GM19240 (cell line): Measurements from ENCODE around the gene EIF5B.
"Not testable (repeated sequence)": the region's sequence is repeated elsewhere in the genome, so short reads cannot be mapped to it uniquely, and the experiment has no call there.

Experiments
- DNase-seq: peaks from one replicate; pipeline ENCODE4 v3.0.0; 2011; ENCODE audit warnings: low spot score; ENCODE audit not compliant: insufficient read length

Gene EIF5B, protein sequence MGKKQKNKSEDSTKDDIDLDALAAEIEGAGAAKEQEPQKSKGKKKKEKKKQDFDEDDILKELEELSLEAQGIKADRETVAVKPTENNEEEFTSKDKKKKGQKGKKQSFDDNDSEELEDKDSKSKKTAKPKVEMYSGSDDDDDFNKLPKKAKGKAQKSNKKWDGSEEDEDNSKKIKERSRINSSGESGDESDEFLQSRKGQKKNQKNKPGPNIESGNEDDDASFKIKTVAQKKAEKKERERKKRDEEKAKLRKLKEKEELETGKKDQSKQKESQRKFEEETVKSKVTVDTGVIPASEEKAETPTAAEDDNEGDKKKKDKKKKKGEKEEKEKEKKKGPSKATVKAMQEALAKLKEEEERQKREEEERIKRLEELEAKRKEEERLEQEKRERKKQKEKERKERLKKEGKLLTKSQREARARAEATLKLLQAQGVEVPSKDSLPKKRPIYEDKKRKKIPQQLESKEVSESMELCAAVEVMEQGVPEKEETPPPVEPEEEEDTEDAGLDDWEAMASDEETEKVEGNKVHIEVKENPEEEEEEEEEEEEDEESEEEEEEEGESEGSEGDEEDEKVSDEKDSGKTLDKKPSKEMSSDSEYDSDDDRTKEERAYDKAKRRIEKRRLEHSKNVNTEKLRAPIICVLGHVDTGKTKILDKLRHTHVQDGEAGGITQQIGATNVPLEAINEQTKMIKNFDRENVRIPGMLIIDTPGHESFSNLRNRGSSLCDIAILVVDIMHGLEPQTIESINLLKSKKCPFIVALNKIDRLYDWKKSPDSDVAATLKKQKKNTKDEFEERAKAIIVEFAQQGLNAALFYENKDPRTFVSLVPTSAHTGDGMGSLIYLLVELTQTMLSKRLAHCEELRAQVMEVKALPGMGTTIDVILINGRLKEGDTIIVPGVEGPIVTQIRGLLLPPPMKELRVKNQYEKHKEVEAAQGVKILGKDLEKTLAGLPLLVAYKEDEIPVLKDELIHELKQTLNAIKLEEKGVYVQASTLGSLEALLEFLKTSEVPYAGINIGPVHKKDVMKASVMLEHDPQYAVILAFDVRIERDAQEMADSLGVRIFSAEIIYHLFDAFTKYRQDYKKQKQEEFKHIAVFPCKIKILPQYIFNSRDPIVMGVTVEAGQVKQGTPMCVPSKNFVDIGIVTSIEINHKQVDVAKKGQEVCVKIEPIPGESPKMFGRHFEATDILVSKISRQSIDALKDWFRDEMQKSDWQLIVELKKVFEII

DNA sequence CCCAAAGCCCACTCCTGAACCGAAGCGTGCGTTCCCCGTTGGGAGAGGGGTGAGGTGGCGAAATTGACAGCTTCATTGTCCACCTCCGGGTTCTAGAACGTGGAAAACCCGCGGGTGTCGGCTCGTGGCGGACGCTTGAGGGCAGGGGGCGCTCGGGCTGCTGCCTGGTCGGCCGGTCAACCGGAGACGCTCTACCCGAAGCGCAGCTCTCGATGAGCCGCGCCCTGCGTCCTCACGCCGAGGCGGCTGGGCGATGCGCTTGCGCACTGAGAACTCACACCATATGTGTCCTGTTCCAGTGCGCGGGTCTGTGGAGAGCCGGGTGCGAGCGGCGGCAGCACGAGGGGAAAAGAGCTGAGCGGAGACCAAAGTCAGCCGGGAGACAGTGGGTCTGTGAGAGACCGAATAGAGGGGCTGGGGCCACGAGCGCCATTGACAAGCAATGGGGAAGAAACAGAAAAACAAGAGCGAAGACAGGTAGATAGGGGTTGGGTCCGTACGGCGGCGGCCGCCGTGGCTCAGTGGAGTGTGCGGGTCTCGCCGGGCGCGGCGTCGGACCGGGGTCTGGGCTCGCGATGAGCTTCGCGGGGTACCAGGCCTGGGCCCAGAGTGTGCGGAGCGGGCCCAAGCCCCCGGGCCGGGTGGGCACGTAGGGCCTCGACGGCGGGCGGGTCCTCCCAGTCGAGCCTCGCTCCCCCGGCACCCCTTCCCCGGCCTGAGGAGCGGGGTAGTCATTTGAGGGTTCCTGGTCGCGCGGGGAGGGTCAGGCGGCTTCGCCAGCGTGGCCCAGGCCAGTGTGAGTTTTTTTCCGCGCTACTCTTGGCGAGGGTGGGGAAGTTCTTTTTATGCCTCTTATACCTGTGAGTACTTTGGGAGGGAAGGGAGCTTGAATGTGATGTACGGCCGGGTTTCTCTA is at the start of gene EIF5B:
TSS of gene EIF5B (plus strand) at position 277 of the 916 bp plus-strand sequence. CDS start at position 443, 166 bp downstream.
- DNase-seq, result peak; percentile 39

DNA sequence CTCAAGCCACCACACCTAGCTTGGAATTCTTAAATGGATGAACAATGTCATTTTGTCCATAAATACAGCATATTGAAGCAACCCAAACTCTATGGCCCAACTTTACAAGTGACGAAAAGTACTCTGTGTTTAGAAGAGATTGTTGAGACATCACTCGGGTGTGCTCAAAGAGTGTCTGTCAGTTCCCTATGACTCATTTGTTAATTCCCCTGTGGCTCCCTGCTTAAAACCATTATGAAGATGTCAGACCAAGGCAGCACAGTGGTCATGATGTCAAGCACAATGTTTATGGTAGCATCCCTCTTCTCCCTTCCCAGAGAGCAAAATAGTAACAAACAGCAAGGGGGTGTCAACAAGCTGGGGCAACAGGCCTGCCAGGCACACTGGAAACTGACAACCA is 39.2 kb upstream of the EIF5B start:
- DNase-seq, result no peak

DNA sequence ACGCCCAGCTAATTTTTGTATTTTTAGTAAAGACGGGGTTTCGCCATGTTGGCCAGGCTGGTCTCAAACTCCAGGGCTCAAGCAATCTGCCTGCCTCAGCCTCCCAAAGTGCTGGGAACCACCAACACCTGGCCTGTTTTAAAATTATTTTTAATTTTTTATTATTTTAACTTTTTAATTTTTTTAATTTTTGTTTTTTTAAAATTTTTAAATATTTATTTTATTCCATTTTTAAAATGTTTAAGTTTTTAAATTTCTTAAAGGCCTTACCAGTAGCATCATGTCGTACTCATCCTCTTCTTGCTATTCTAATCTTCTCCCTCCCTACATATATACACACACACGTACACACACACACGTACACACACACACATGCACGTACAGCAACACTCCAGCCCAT is 37.6 kb upstream of the EIF5B start:
- no peak for DNase-seq

DNA sequence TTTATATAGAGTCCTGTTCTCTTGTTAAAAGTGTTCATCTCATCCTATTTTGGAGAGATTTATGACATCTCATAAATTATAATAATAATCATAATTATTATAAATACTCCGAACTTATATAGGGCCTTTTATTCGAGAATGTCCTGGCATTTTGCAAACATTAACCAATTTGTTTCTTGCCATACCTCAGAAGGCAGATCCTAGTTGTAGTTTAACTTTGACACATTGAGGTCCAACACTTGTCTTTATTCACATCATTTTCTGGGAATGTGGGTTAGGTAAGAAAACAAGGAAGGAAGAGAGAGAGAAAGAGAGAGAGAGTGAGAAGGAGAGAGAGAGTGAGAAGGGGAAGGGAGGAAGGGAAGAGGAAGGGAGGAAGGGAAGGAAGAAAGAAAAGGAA is 36.1 kb upstream of the EIF5B start, which contains the start of gene LYG1:
TSS of gene LYG1 (minus strand) at position 101 of the 400 bp plus-strand sequence. CDS start 5,527 bp downstream, outside the sequence.
- DNase-seq, result not testable (repeated sequence)

DNA sequence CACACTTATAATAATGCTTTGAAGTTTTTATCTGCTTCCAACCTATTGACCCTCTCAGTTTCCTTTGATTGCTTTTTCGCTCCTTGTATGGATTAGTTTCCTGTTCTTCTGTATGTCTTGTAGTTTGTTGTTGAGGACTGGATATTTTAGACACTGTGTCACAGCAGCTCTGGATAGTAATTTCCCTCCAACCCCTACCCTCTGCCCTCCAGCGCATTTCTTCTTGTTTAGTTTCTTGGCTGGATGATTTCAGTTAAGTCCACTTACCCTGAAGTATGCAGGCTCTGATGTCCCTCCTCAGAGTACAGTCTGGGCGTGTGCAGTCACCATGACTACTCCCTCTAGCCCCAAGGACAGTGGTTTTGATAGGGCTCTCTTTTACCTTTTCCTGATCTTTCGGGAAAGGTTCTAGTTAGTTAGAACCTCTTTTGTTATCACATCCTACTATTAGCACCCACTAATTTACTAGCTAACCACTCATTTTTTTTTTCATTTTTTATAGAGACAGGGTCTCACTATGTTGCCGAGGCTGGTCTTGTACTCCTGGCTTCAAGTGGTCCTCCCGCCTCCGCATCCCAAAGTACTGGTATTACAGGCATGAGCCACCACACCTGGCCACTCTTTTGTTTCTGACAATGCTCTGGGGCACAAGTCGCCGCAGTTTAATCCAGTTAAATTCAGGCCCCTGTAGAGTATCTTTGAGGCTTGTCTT is 19.9 kb upstream of the EIF5B start:
- DNase-seq, result no peak

DNA sequence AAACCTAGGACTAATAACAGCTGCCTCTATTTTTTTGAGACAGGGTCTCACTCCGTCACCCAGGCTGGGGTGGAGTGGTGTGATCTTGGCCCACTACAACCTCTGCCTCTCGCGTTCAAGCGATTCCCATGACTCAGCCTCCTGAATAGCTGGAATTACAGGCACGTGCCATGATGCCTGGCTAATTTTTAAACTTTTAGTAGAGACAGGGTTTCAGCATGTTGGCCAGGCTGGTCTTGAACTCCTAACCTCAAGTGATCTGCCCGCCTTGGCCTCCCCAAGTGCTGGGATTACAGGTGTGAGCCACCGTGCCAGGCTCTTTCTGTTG is 19.4 kb upstream of the EIF5B start:
- not testable (repeated sequence) for DNase-seq

DNA sequence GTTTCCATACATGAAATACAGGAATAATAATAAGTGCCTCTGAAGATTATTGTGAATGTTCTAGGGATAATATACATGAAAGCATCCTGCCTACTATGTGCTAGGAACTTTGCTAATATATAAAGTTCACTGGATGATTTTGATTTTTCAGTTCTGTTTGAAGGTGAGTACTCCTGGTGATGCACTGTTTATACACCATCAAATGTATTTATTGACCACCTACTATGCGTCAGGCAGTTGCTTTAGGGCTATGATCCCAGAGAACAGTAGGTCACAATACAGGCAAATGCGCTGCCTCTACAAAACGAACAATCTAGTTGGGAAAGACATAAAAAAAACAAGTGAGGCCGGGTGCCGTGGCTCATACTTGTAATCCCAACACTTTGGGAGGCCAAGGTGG is 11.8 kb upstream of the EIF5B start:
- DNase-seq, result no peak

DNA sequence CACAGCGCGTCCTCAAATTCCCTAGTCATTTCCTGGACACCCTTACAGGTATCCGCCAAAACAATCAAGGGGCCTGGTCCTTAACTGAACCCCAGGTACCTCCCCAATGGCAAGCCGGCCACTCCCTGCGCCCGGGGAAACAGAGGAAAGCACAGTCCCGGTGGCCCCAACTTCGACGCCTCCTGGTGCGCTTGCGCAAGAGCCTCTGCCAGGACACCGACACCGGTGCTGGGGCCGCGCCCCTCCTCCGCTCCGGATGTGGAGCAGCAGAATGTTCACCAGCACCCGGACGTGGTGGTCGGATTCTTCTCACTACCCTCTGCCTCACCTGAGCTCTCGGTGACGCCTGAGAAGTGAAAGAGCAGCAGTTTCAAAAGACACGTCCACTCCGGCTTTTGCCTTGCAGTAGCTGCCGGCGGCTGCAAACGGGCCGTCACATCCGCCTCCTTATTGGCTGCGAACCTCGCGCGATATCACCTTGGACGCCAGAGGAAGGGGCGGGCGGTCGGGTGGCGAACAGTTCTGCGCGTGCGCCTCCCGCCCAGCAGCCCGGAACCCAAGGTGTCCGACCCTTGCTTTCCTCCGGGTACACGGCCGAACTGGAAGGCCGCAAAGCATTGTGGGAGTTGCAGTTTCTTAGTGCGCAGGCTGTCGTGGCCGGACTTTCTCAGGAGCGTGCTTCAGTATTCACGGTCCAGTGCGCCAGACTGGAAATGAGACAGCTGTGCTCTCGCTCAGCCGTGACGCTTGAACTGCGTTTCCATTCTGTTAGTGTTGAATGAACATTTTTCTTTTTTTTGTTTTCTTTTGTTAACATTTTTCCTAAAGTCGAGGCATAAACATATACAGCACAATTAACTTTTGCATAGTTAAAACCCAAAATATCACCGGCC is 1.0 kb upstream of the EIF5B start, which contains the start of gene TXNDC9:
TSS of gene TXNDC9 (minus strand) at position 423 of the 893 bp plus-strand sequence. CDS start 3,123 bp downstream, outside the sequence.
- DNase-seq, result peak; percentile 79

DNA sequence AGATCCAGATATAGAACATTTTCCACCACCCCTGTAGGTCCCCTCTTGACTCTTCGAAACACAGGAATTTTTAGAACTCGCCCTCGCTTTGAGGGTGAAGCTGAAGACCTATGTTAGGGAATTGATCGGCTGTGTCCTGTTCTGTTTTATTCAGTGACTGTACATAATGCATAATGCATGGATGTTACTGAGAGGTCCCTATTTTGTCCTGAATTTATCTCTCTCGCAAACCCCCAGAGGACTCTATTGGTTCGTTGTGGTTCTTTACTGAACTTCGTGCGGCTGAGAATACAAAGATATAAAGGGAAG is 431 bp upstream of the EIF5B start:
- DNase-seq, result no peak

DNA sequence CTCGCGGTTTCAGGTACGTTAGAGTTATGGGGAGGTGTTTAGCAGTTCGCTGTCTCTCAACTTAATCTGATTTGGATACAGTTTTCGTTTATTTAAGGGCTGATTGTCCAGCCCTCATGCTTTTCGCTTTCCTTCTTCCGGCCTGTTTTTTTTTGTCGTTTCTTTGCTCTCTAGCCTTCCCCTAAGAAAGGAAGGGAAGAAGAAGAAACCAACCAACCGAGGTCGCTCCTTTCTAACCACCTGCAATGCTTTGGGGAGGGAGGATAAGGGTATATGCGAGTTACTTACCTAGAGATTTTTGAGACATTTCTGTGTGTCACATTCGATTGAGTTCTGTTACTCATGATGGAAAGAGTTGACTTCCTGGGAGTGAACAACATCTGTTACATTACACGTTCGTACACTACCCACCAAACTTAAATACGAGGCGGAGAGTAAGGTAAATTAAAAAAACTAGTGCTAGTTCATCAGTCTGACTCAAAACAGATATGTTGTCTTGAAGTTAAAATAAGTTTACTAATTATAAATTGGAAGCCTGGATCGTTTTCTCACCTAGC is 918 bp downstream of the EIF5B start:
- DNase-seq, result no peak

DNA sequence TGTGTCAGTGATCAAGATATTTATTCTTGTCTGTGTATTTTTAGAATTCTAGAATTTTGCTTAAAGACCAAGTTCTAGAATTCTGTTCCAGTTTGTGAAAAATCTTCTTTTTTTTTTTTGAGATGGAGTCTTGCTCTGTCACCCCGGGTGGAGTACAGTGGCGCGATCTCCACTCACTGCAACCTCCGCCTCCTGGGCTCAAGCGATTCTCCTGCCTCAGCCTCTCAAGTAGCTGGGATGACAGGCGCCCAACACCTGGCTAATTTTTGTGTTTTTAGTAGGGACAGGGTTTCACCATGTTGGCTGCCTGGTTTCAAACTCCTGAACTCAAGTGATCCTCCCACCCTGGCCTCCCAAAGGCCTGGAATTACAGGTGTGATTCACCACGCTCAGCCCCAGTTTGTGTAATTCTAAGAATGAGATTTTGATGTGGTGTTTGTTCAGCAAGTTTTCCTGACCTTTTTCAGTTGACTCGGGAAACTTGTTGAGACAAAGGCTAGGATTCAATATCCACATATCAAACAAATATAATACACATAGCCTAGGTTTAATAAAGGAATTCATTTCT is 3.6 kb downstream of the EIF5B start:
- no peak for DNase-seq

DNA sequence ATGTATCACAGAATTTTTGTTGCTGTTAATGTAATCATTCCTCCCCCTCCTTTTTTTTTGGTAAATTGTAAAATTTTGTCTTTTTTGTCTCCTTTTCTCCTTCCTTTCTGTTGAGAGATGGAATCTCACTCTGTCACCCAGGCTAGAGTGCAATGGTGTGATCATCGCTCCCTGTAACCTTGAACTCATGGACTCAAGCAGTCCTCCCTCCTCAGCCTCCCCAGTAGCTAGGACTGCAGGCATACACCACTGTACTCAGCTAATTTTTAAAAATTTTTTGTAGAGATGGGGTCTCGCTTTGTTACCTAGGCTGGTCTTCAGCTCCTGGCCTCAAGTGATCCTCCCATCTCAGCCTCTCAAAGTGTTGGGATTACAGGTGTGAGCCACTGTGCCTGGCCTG is 5.3 kb downstream of the EIF5B start:
- DNase-seq, result no peak

DNA sequence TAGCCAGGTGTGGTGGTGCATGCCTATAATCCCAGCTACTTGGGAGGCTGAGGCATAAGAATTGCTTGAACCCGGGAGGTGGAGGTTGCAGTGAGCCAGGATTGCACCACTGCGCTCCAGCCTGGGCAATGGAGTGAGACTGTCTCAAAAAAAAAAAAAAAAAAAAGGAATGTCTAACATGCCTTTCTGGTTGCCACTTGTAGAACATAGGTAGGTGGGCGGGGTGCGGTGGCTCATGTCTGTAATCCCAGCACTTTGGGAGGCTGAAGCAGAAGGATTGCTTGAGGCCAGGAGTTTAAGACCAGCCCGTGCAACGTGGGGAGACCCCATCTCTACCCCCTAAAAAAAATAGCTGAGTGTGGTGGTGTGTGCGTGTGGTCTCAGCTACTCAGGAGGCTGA is 8.3 kb downstream of the EIF5B start:
- DNase-seq, result not testable (repeated sequence)

DNA sequence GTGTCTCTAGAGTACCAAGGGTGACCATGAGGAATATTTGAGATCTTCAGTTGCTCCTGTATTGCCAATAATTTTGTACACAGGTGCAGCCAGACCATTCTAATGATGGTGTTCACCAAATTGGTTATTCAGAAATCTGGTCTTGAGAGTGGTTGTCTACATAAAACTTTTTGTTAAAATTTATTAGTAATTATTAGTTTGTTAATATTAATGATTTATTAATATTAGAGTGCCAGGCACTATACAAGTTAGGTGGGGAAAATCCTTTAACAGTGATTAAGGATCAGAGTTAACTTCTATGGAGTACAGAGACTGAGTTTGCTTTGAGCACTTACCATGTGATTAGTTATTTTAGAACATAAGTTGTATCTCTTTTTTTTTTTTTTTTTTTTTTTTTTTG is 9.0 kb downstream of the EIF5B start:
- no peak for DNase-seq

DNA sequence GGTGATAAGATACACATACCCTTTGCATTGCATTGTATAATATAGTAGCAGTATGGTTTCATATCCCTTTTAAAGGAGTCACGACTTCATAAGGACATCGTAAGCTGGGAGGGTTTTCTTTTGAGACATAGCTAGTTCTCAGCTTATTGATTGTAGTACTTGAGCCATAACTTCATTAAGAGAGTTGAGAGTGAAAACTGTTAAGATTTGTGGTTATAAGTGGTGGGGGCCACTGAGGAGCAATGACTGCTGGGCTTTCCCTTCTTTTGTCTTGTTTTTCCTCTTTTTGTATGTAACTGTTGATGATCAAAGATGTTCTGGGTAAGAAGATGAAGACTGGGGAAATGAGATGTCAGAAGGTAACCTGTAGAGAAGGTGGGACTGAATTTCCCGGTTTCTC is 11.0 kb downstream of the EIF5B start:
- DNase-seq, result no peak

DNA sequence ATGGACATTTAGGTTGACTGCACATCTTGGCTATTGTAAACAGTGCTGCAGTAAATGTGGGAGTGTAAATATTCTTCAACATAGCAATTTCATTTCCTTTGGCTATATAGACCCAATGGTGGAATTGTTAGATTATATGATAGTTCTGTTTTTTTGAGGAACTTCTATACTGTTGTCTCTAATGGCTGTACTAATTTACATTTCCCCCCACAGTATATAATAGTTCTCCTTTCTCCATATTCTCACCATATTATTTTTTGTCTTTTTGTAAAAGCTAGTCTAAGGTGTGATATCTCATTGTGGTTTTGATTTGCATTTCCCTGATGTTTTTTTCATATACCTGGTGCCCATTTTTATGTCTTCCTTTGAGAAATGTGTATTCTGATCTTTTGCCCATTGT is 13.0 kb downstream of the EIF5B start:
- DNase-seq, result no peak

DNA sequence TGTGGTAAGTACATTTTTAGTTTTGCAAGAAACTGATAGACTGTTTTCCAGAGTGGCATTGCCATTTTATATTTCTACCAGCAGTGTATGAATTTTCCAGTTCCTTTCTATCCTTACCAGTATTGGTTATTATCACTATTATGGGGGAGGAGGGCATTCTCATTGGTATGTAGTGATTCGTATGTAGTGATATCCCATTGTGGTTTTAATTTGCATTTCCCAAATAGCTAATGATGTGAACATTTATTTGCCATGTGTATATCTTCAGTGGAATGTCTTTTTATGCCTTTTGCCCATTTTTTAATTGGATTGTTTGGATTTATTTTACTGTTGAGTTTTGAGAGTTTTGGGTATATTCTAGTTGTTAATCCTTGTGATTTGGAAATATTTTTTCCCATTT is 16.9 kb downstream of the EIF5B start:
- no peak for DNase-seq

DNA sequence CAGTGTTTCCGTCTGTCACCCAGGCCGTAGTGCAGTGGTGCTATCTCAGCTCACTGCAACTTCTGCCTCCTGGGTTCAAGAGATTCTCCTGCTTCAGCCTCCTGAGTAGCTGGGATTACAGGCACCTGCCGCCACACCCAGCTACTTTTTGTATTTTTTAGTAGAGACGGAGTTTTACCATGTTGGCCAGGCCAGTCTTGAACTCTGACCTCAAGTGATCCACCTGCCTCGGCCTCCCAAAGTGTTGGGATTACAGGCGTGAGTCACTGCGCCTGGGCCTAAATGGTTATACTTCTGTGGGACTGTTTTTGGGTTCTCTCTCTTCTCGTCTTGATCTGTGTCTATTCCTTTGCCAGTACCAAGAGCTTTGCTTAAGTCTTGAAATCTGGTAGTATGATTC is 17.6 kb downstream of the EIF5B start:
- DNase-seq, result not testable (repeated sequence)
